Measurements from ENCODE around the gene RD3L. TPM values are rescaled to one million over a fixed set of nuclear protein-coding genes. Genes with fewer than 3 reads are reported as not detected.

The RD3L gene
- total and polyA plus RNA-seq, 2 donors (not counting 1 experiment from before 2014, with no cell fraction given): not detected

GRCh38 chr14:103910984-103911383 is 31.3 kb downstream of the RD3L start:
- DNase-seq (ENCODE audit: low read depth in 2 of 2): no peak
- no peak for TF ChIP-seq EZH2 (IDR thresholded peaks at IDR 0.05; ENCODE audit: low read length, missing control alignments)
- TF ChIP-seq, protein P1, sequence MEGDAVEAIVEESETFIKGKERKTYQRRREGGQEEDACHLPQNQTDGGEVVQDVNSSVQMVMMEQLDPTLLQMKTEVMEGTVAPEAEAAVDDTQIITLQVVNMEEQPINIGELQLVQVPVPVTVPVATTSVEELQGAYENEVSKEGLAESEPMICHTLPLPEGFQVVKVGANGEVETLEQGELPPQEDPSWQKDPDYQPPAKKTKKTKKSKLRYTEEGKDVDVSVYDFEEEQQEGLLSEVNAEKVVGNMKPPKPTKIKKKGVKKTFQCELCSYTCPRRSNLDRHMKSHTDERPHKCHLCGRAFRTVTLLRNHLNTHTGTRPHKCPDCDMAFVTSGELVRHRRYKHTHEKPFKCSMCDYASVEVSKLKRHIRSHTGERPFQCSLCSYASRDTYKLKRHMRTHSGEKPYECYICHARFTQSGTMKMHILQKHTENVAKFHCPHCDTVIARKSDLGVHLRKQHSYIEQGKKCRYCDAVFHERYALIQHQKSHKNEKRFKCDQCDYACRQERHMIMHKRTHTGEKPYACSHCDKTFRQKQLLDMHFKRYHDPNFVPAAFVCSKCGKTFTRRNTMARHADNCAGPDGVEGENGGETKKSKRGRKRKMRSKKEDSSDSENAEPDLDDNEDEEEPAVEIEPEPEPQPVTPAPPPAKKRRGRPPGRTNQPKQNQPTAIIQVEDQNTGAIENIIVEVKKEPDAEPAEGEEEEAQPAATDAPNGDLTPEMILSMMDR (conservative IDR thresholded peaks at IDR 0.05 in 1 of 2, IDR thresholded peaks at IDR 0.05 in 1 of 2; ENCODE audit: low read depth in 1 of 2, low read length in 2 of 2): no peak
- H3K4me1 ChIP-seq (ENCODE audit: control insufficient read depth, extremely low read depth, insufficient read depth, low read length): peaks cover 2% of the 10 kb centered on the region
- H2AFZ ChIP-seq (ENCODE audit: low read length): no peak overlapping the region
- H3K4me3 ChIP-seq (replicated peaks in 1 of 4; ENCODE audit: control extremely low read depth in 1 of 4, insufficient read depth in 1 of 4, low read depth in 3 of 4, low read length in 4 of 4): no peak overlapping the region
- no peaks in the 10 kb centered on the region for H3K9me3 ChIP-seq (ENCODE audit: control insufficient read depth, insufficient read depth, low read depth, low read length)
- no peaks in the 10 kb centered on the region for H4K20me1 ChIP-seq (ENCODE audit: control insufficient read depth, extremely low read depth, insufficient read depth, low read length)
- H3K27ac ChIP-seq (ENCODE audit: insufficient read depth, low read length): no peak overlapping the region
- peaks cover 4% of the 10 kb centered on the region for H3K79me2 ChIP-seq (ENCODE audit: control insufficient read depth, insufficient read depth, low read length)
- no peaks in the 10 kb centered on the region for H3K27me3 ChIP-seq (ENCODE audit: control insufficient read depth, insufficient read depth, low read length)
- H3K36me3 ChIP-seq (ENCODE audit: control insufficient read depth, insufficient read depth, low read length): peaks cover 4% of the 10 kb centered on the region
- H3K9ac ChIP-seq (ENCODE audit: insufficient read depth, low read length): no peak overlapping the region
- H3K4me2 ChIP-seq (ENCODE audit: extremely low read depth, insufficient read depth, low read length): no peak overlapping the region

GRCh38 chr14:103910262-103910935 is 31.9 kb downstream of the RD3L start:
- H3K36me3 ChIP-seq (ENCODE audit: control insufficient read depth, insufficient read depth, low read length): peaks cover 1% of the 10 kb centered on the region
- H3K9me3 ChIP-seq (ENCODE audit: control insufficient read depth, insufficient read depth, low read depth, low read length): no peaks in the 10 kb centered on the region
- H4K20me1 ChIP-seq (ENCODE audit: control insufficient read depth, extremely low read depth, insufficient read depth, low read length): no peaks in the 10 kb centered on the region
- no peaks in the 10 kb centered on the region for H3K27me3 ChIP-seq (ENCODE audit: control insufficient read depth, insufficient read depth, low read length)
- peak overlapping the region in 1 of 4 experiments; percentile 27 for H3K4me3 ChIP-seq (replicated peaks in 1 of 4; ENCODE audit: control extremely low read depth in 1 of 4, insufficient read depth in 1 of 4, low read depth in 3 of 4, low read length in 4 of 4)
- H3K9ac ChIP-seq (ENCODE audit: insufficient read depth, low read length): no peak overlapping the region
- peak; percentile 66 to 85 for DNase-seq (ENCODE audit: low read depth in 2 of 2)
- H2AFZ ChIP-seq (ENCODE audit: low read length): no peak overlapping the region
- H3K4me1 ChIP-seq (ENCODE audit: control insufficient read depth, extremely low read depth, insufficient read depth, low read length): peaks cover 2% of the 10 kb centered on the region
- no peaks in the 10 kb centered on the region for H3K79me2 ChIP-seq (ENCODE audit: control insufficient read depth, insufficient read depth, low read length)
- TF ChIP-seq, protein P1 (conservative IDR thresholded peaks at IDR 0.05 in 1 of 2, IDR thresholded peaks at IDR 0.05 in 1 of 2; ENCODE audit: low read depth in 1 of 2, low read length in 2 of 2): peak; percentile 76 to 90
- no peak for TF ChIP-seq EZH2 (IDR thresholded peaks at IDR 0.05; ENCODE audit: low read length, missing control alignments)
- H3K4me2 ChIP-seq (ENCODE audit: extremely low read depth, insufficient read depth, low read length): peak overlapping the region; percentile 1
- H3K27ac ChIP-seq (ENCODE audit: insufficient read depth, low read length): no peak overlapping the region

GRCh38 chr14:103909531-103910261 is 32.6 kb downstream of the RD3L start:
- TF ChIP-seq EZH2 (IDR thresholded peaks at IDR 0.05; ENCODE audit: low read length, missing control alignments): no peak
- TF ChIP-seq, protein P1 (conservative IDR thresholded peaks at IDR 0.05 in 1 of 2, IDR thresholded peaks at IDR 0.05 in 1 of 2; ENCODE audit: low read depth in 1 of 2, low read length in 2 of 2): no peak
- Histone ChIP-seq H3K79me2 (ENCODE audit: control insufficient read depth, insufficient read depth, low read length) (no peaks in the 10 kb centered on the region), H3K9ac (ENCODE audit: insufficient read depth, low read length) (no peak overlapping the region), H4K20me1 (ENCODE audit: control insufficient read depth, extremely low read depth, insufficient read depth, low read length) (no peaks in the 10 kb centered on the region), H3K4me3 (replicated peaks in 1 of 4; ENCODE audit: control extremely low read depth in 1 of 4, insufficient read depth in 1 of 4, low read depth in 3 of 4, low read length in 4 of 4) (peak overlapping the region in 1 of 4 experiments; percentile 27), H3K4me2 (ENCODE audit: extremely low read depth, insufficient read depth, low read length) (peak overlapping the region; percentile 1), H3K27ac (ENCODE audit: insufficient read depth, low read length) (no peak overlapping the region), H3K27me3 (ENCODE audit: control insufficient read depth, insufficient read depth, low read length) (no peaks in the 10 kb centered on the region), H3K36me3 (ENCODE audit: control insufficient read depth, insufficient read depth, low read length) (peaks cover 1% of the 10 kb centered on the region), H2AFZ (ENCODE audit: low read length) (no peak overlapping the region), H3K4me1 (ENCODE audit: control insufficient read depth, extremely low read depth, insufficient read depth, low read length) (peaks cover 2% of the 10 kb centered on the region), H3K9me3 (ENCODE audit: control insufficient read depth, insufficient read depth, low read depth, low read length) (no peaks in the 10 kb centered on the region)
- DNase-seq (ENCODE audit: low read depth in 2 of 2): no peak
